SH-SY5Y (cell line): ENCODE results near the gene FERMT2.

ENCODE experiments used
- GATA2 ChIP-seq: IDR thresholded peaks from 2 replicates; pipeline ENCODE4 v1.6.1; 2011; ENCODE audit warnings: mild to moderate bottlenecking, low read depth, low read length
- GATA3 ChIP-seq: IDR thresholded peaks from 2 replicates; pipeline ENCODE4 v1.6.1; 2011; ENCODE audit warnings: low read depth, mild to moderate bottlenecking, low read length, moderate library complexity

FERMT2 gene

DNA sequence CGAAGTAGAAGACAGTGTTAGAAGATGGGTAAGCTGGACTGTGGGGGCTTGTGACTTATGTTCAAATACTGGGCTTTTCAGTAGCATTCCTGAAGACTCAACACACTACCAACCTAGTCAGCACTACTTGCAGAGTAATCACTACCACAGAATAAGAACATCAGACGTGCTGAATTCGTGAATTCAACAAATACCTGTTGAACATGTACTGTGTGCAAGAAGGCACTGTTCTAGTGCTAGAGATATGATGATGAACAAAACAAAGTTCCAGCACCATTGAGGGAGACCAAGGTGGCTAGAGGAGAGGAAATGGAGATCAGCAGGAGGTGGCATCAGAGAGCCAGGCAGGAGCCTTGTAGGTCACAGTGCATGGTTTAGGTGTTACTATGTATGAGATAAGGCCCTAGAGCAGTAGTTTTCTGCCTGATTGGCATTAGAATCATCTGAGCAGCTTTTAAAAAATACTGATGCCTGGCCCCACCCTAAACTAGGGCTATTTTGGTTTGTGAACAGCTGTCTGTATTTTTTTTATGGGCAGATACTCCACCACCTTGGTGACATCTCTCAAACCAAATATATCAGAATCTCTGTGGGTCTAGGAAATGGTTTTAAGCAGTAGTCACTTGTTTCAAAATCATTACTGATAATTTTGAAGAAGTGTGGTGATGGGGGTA lies 26.8 kb downstream of the FERMT2 start:
- no peak for TF ChIP-seq GATA3
- TF ChIP-seq GATA2, result no peak

GRCh38 chr14:52922656-52923055 lies 28.2 kb downstream of the FERMT2 start:
- TF ChIP-seq GATA3 (no peak), GATA2 (no peak)

DNA sequence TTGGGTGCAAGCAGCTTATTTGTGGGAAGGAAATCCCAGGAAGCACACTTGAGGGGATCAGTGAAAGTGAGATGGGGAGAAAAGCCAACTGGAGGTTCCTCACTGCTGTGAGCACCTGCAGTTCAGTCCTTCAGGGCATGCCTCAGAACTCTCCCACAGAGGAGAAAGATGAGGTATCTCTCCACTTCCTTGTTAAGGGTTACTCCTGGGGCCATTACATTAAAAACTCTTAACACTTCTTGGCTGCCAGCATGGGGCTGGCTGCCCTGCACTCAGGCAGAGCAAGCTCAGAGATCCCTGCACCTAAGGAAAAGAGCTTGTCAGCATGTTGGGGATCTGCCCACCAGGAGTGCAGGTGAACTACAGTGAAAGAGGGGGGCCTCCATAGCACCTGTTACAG lies 28.8 kb downstream of the FERMT2 start:
- no peak for TF ChIP-seq GATA2
- no peak for TF ChIP-seq GATA3

DNA sequence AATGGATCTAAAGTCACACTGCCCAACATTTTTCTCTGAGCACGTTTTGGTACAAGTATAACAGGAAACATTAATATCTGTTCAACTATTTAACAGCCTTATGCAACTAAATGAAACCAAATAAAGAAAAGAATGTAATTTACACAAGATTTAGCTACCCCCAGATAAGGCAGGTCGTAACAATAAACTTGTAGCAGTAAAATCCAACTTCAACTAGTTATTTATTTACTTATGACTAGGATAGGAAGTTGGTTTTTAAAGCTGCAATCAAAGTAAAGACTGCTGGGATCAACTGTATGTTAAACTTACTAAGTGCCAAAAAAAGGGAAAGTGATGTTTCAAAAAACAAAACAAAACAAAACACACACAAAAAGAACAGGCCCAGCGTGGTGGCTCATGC lies 30.9 kb downstream of the FERMT2 start:
- TF ChIP-seq GATA2, result no peak
- TF ChIP-seq GATA3, result no peak

- TF ChIP-seq GATA2, result no peak
- no peak for TF ChIP-seq GATA3
Measured at GRCh38 chr14:52918486-52918885, 32.4 kb downstream of the FERMT2 start.

GRCh38 chr14:52917735-52918134 lies 33.1 kb downstream of the FERMT2 start:
- TF ChIP-seq GATA2, result no peak
- no peak for TF ChIP-seq GATA3

DNA sequence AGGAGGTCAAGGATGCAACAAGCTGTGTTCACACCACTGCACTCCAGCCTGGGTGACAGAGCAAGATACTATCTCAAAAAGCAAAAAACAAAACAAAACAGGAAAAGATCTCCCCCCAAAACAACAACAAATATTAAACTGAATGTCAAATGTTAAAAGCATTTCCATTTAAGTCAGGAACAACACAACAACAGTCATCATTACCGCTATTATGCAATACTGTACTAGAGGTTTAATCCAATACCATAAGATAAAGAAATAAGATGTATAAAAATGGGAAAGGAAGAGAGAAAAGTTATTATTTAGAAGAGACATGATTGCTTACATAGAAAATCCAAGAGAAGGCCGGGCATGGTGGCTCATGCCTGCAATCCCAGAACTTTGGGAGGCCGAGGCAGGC lies 36.6 kb downstream of the FERMT2 start:
- no peak for TF ChIP-seq GATA2
- no peak for TF ChIP-seq GATA3

DNA sequence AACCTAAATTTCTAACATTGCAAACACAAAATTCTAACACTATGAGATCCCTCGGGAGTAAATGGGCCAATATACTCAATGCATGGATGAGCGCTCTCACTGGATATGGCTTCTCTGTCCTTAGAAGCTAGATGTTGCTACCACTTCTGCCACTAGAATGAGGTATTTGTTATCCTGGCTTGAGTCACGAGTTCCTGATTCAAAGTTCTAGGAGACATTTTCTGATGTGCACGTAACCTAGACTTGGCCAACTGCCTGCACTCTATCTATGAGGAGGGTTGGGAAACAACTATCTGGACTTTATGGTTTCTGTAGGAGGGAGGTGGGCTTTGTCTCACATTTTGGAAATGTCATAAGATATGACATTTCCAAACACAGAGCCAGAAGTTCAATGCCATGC lies 37.6 kb downstream of the FERMT2 start:
- no peak for TF ChIP-seq GATA3
- no peak for TF ChIP-seq GATA2

DNA sequence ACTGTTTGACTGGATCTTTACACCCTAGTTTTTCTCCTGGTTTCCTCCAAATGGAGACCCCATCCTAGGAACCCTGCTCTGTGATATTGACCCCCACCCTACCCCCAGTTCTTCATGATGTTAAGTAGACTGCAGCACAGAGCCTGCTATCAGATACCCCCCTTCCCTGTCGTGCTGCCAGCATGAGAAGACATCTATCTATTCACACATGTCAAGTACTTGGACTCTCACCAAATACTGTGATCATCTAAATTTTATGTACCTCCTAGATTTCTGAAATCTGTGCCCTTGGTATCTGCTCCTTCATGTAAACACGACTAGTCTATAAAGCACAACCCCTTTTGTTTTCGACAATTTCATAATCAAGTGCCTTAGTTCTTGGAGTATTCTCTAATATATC lies 38.9 kb downstream of the FERMT2 start:
- TF ChIP-seq GATA2 (no peak), GATA3 (no peak)

GRCh38 chr14:52910572-52910971 lies 40.3 kb downstream of the FERMT2 start:
- TF ChIP-seq GATA2 (no peak), GATA3 (no peak)

DNA sequence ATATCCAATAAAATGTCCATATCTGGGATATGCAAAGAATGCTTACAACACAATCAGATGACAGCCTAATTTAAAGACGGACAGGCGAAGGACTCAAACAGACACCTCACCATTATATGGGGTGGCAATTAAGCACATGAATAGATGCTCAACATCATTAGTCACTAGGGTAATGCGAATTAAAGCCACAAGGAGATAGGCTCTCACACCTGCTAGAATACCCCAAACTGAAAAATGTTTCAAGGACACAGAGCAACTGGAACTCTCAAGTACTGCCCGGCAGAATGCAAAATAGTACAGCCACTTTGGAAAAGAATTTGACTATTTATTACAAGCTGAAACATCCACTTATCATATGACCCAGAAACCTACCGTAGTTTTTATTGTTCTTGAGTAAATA lies 42.9 kb downstream of the FERMT2 start:
- TF ChIP-seq GATA3 (no peak), GATA2 (no peak)

GRCh38 chr14:52906141-52906601 lies 44.7 kb downstream of the FERMT2 start:
- no peak for TF ChIP-seq GATA2
- no peak for TF ChIP-seq GATA3

DNA sequence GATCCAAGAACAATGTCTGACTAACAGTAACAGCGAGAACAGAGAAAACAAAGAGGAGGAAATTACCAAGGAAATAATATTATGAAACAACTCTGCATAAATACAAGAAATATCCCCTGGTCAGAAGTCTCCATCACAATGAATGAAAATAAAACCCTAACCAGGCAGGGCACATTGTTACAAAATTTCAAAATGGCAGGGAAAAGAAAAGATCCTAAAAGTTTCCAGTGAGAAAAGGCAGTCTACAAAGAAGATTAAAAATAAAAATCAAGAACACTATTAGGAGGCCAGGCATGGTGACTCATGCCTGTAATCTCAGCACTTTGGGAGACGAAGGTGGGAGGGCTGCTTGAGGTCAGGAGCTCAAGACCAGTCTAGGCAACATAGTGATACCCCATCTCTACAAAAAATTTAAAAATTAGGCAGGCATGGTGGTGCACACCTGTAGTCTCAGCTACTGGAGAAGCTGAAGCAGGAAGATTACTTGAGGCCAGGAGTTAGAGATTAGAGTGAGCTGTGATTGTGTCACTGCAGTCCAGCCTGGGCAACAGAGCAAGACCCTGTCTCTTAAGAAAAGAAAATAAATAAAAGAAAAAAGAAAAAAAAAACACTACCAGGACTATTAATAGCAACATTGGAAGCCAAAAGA lies 47.8 kb downstream of the FERMT2 start:
- TF ChIP-seq GATA2, result no peak
- TF ChIP-seq GATA3, result no peak

DNA sequence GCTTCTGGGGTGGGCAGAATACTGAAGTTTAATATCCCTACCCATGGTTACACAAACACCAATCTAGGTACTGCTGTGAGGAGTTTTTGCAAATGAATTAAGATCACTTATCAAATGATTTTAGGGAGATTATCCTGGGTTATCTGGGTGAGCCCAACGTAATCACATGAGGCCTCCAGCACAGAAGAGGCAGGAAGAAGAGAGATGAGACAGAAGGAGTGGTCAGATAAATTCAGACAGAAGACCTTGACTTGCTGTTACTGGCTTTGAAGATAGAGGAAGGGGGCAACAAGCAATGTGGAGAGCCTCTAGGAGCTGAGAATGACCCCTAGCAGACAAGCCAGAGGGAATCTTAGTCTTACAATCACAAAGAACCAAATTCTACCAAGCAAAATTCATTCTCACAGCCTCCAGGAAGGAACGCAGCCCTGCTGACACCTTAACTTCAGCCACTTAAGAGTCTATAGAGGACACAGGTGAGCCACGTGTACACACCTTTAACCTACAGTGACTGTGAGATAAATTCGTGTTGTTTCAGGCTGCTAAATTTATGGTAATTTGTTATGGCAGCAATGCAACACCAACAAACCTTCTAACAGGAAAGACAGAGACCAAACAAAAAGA lies 49.4 kb downstream of the FERMT2 start:
- TF ChIP-seq GATA3 (no peak), GATA2 (no peak)

- TF ChIP-seq GATA2, result no peak
- no peak for TF ChIP-seq GATA3
Measured at GRCh38 chr14:52900731-52901130, 50.1 kb downstream of the FERMT2 start.

GRCh38 chr14:52898496-52898895 lies 52.4 kb downstream of the FERMT2 start:
- TF ChIP-seq GATA2 (no peak), GATA3 (no peak)
